HEK293 (cell line): ENCODE measurements around the gene BCAS3.
"Not testable (repeated sequence)": the region's sequence is repeated elsewhere in the genome, so short reads cannot be mapped to it uniquely, and the experiment has no call there.

Experiments
- GLI2 ChIP-seq: fragments of 450-650 bp; formaldehyde crosslinking; IDR thresholded peaks from 2 replicates; pipeline ENCODE4; 2017; ENCODE audit warnings: missing biosample characterization, missing genetic modification characterization, low read depth, borderline replicate concordance
- YY2 ChIP-seq: fragments of 450-650 bp; formaldehyde crosslinking; IDR thresholded peaks from 2 replicates; pipeline ENCODE4 v1.5.1; 2016; ENCODE audit warnings: missing biosample characterization, missing genetic modification characterization
- ZNF146 ChIP-seq: fragments of 450-650 bp; formaldehyde crosslinking; IDR thresholded peaks from 2 replicates; pipeline ENCODE4 v1.5.1; 2016; ENCODE audit warnings: missing biosample characterization, missing genetic modification characterization
- ZNF274 ChIP-seq, 2 experiments: fragments of 200-500 bp in 1 of 2; fragments of 450-650 bp in 1 of 2; sonication (Bioruptor generic) in 1 of 2; formaldehyde crosslinking in 1 of 2; IDR thresholded peaks; 2 replicates each; pipeline versions ENCODE4 v1.5.1 to v1.6.1; 2014 to 2016; ENCODE audit warnings: borderline replicate concordance in 1 of 2, inconsistent platforms in 1 of 2, low read length in 1 of 2, missing biosample characterization in 1 of 2, missing genetic modification characterization in 1 of 2
- ZNF311 ChIP-seq: fragments of 450-650 bp; formaldehyde crosslinking; IDR thresholded peaks from 2 replicates; pipeline ENCODE4 v1.5.1; 2017; ENCODE audit warnings: missing biosample characterization, missing genetic modification characterization, borderline replicate concordance
- ZNF394 ChIP-seq: fragments of 450-650 bp; formaldehyde crosslinking; IDR thresholded peaks from 2 replicates; pipeline ENCODE4 v1.5.1; 2016; ENCODE audit warnings: missing biosample characterization, missing genetic modification characterization, mild to moderate bottlenecking, moderate library complexity, borderline replicate concordance
- ZNF549 ChIP-seq: fragments of 450-650 bp; IDR thresholded peaks from 2 replicates; pipeline ENCODE4 v1.5.1; 2018; ENCODE audit warnings: missing biosample characterization, missing genetic modification characterization, mild to moderate bottlenecking, inconsistent platforms, moderate library complexity
- ZNF670 ChIP-seq: fragments of 450-650 bp; formaldehyde crosslinking; IDR thresholded peaks from 2 replicates; pipeline ENCODE4 v1.5.1; 2016; ENCODE audit warnings: missing biosample characterization, missing genetic modification characterization, low read depth
- ZNF843 ChIP-seq: fragments of 450-650 bp; formaldehyde crosslinking; IDR thresholded peaks from 2 replicates; pipeline ENCODE4 v1.5.1; 2016; ENCODE audit warnings: missing biosample characterization, missing genetic modification characterization
- TF ChIP-seq, protein P1 (sequence below): fragments of 450-650 bp; formaldehyde crosslinking; IDR thresholded peaks from 2 replicates; pipeline ENCODE4 v1.5.1; 2016; ENCODE audit warnings: missing biosample characterization, missing genetic modification characterization
- TF ChIP-seq, protein P2 (sequence below): fragments of 450-650 bp; formaldehyde crosslinking; IDR thresholded peaks from 2 replicates; pipeline ENCODE4 v1.5.1; 2016; ENCODE audit warnings: missing biosample characterization, missing genetic modification characterization
- TF ChIP-seq, protein P3 (sequence below): IDR thresholded peaks from 2 replicates; pipeline ENCODE4 v1.6.1; 2011; ENCODE audit warnings: mild to moderate bottlenecking, low read depth, low read length, borderline replicate concordance
- TF ChIP-seq, protein P4 (sequence below): fragments of 450-650 bp; formaldehyde crosslinking; IDR thresholded peaks from 2 replicates; pipeline ENCODE4 v1.5.1; 2016; ENCODE audit warnings: missing biosample characterization, missing genetic modification characterization
- TF ChIP-seq, protein P5 (sequence below): sonication (generic); formaldehyde crosslinking; IDR thresholded peaks from 2 replicates; pipeline ENCODE4 v1.8.1; 2022; ENCODE audit warnings: mild to moderate bottlenecking, moderate library complexity, missing genetic modification reagents

DNA sequence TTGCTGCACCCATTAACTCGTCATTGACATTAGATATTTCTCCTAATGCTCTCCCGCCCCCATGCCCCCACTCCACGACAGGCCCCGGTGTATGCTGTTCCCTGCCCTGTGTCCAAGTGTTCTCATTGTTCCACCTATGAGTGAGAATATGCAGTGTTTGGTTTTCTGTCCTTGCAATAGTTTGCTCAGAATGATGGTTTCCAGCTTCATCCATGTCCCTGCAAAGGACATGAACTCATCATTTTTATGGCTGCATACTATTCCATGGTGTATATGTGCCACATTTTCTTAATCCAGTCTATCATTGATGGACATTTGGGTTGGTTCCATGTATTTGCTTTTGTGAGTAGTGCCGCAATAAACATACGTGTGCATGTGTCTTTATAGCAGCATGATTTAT is 83.7 kb downstream of the BCAS3 start:
- TF ChIP-seq, protein P1, sequence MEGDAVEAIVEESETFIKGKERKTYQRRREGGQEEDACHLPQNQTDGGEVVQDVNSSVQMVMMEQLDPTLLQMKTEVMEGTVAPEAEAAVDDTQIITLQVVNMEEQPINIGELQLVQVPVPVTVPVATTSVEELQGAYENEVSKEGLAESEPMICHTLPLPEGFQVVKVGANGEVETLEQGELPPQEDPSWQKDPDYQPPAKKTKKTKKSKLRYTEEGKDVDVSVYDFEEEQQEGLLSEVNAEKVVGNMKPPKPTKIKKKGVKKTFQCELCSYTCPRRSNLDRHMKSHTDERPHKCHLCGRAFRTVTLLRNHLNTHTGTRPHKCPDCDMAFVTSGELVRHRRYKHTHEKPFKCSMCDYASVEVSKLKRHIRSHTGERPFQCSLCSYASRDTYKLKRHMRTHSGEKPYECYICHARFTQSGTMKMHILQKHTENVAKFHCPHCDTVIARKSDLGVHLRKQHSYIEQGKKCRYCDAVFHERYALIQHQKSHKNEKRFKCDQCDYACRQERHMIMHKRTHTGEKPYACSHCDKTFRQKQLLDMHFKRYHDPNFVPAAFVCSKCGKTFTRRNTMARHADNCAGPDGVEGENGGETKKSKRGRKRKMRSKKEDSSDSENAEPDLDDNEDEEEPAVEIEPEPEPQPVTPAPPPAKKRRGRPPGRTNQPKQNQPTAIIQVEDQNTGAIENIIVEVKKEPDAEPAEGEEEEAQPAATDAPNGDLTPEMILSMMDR: not testable (repeated sequence)
- TF ChIP-seq, protein P2, sequence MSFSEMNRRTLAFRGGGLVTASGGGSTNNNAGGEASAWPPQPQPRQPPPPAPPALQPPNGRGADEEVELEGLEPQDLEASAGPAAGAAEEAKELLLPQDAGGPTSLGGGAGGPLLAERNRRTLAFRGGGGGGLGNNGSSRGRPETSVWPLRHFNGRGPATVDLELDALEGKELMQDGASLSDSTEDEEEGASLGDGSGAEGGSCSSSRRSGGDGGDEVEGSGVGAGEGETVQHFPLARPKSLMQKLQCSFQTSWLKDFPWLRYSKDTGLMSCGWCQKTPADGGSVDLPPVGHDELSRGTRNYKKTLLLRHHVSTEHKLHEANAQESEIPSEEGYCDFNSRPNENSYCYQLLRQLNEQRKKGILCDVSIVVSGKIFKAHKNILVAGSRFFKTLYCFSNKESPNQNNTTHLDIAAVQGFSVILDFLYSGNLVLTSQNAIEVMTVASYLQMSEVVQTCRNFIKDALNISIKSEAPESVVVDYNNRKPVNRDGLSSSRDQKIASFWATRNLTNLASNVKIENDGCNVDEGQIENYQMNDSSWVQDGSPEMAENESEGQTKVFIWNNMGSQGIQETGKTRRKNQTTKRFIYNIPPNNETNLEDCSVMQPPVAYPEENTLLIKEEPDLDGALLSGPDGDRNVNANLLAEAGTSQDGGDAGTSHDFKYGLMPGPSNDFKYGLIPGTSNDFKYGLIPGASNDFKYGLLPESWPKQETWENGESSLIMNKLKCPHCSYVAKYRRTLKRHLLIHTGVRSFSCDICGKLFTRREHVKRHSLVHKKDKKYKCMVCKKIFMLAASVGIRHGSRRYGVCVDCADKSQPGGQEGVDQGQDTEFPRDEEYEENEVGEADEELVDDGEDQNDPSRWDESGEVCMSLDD (tag by site-specific recombination): not testable (repeated sequence)
- peak; percentile 68 for TF ChIP-seq ZNF146 (tag by site-specific recombination)
- not testable (repeated sequence) for TF ChIP-seq GLI2 (tag by site-specific recombination); ZNF311 (tag by site-specific recombination); ZNF670; ZNF274 (IDR thresholded peaks at IDR 0.05; ENCODE audit: low read length); ZNF274 (tag by site-specific recombination; IDR thresholded peaks at IDR 0.05; ENCODE audit: borderline replicate concordance); ZNF394; ZNF843; YY2 (tag by site-specific recombination); ZNF549 (tag by site-specific recombination)
- TF ChIP-seq, protein P3, sequence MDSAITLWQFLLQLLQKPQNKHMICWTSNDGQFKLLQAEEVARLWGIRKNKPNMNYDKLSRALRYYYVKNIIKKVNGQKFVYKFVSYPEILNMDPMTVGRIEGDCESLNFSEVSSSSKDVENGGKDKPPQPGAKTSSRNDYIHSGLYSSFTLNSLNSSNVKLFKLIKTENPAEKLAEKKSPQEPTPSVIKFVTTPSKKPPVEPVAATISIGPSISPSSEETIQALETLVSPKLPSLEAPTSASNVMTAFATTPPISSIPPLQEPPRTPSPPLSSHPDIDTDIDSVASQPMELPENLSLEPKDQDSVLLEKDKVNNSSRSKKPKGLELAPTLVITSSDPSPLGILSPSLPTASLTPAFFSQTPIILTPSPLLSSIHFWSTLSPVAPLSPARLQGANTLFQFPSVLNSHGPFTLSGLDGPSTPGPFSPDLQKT: not testable (repeated sequence)
- TF ChIP-seq, protein P4, sequence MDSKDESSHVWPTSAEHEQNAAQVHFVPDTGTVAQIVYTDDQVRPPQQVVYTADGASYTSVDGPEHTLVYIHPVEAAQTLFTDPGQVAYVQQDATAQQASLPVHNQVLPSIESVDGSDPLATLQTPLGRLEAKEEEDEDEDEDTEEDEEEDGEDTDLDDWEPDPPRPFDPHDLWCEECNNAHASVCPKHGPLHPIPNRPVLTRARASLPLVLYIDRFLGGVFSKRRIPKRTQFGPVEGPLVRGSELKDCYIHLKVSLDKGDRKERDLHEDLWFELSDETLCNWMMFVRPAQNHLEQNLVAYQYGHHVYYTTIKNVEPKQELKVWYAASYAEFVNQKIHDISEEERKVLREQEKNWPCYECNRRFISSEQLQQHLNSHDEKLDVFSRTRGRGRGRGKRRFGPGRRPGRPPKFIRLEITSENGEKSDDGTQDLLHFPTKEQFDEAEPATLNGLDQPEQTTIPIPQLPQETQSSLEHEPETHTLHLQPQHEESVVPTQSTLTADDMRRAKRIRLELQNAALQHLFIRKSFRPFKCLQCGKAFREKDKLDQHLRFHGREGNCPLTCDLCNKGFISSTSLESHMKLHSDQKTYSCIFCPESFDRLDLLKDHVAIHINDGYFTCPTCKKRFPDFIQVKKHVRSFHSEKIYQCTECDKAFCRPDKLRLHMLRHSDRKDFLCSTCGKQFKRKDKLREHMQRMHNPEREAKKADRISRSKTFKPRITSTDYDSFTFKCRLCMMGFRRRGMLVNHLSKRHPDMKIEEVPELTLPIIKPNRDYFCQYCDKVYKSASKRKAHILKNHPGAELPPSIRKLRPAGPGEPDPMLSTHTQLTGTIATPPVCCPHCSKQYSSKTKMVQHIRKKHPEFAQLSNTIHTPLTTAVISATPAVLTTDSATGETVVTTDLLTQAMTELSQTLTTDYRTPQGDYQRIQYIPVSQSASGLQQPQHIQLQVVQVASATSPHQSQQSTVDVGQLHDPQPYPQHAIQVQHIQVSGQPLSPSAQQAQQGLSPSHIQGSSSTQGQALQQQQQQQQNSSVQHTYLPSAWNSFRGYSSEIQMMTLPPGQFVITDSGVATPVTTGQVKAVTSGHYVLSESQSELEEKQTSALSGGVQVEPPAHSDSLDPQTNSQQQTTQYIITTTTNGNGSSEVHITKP (tag by site-specific recombination): not testable (repeated sequence)
- TF ChIP-seq, protein P5, sequence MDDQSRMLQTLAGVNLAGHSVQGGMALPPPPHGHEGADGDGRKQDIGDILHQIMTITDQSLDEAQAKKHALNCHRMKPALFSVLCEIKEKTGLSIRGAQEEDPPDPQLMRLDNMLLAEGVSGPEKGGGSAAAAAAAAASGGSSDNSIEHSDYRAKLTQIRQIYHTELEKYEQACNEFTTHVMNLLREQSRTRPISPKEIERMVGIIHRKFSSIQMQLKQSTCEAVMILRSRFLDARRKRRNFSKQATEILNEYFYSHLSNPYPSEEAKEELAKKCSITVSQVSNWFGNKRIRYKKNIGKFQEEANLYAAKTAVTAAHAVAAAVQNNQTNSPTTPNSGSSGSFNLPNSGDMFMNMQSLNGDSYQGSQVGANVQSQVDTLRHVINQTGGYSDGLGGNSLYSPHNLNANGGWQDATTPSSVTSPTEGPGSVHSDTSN (CRISPR knock-in tag): not testable (repeated sequence)
